GM19438 (cell line): ENCODE results near the gene MAP2K5.

Experiments used
- ATAC-seq: cut with Tn5 transposase; IDR thresholded peaks from one replicate; pipeline ENCODE4 v1.9.1; 2021; ENCODE audit warnings: low read depth; ENCODE audit not compliant: unreplicated experiment

The MAP2K5 gene

GRCh38 chr15:67845974-67846373 lies 303.5 kb downstream of the MAP2K5 start:
- ATAC-seq: no peak

GRCh38 chr15:67849538-67849937 lies 307.0 kb downstream of the MAP2K5 start:
- ATAC-seq: no peak

GRCh38 chr15:67850336-67850735 lies 307.8 kb downstream of the MAP2K5 start:
- no peak for ATAC-seq

- no peak for ATAC-seq
These were observed 308.6 kb downstream of the MAP2K5 start for GRCh38 chr15:67850994-67851571.

GRCh38 chr15:67852418-67852817 lies 309.9 kb downstream of the MAP2K5 start:
- no peak for ATAC-seq

- no peak for ATAC-seq
These were observed 311.0 kb downstream of the MAP2K5 start for GRCh38 chr15:67853454-67853853.

- ATAC-seq: no peak
These were observed 311.9 kb downstream of the MAP2K5 start for GRCh38 chr15:67854358-67854757.

- no peak for ATAC-seq
These were observed 313.3 kb downstream of the MAP2K5 start for GRCh38 chr15:67855842-67856241.
